T-helper 1 cell treated with Interleukin-12 subunit alpha and Interleukin-12 subunit beta and Interleukin-4 antibody, amounts not matched to agents 30 ng/mL and 1 ng/mL, for 36 hours (primary cell): ENCODE results near the gene ZNF624. TPM values are rescaled to one million over a fixed set of nuclear protein-coding genes. Genes with fewer than 3 reads are reported as not detected.

Experiments
- intact Hi-C: fragments of 100-400 bp; cut with micrococcal nuclease; formaldehyde crosslinking; loops from one replicate; pipeline ENCODE4 v1.15.1; 2024
- total RNA-seq: library from RNA; stranded (reverse); gene quantifications from 2 replicates; pipeline ENCODE4 v1.2.3, GENCODE V29; 2022

ZNF624 gene
- total RNA-seq, 1 donor from 2014 or later: 3.8 TPM

DNA sequence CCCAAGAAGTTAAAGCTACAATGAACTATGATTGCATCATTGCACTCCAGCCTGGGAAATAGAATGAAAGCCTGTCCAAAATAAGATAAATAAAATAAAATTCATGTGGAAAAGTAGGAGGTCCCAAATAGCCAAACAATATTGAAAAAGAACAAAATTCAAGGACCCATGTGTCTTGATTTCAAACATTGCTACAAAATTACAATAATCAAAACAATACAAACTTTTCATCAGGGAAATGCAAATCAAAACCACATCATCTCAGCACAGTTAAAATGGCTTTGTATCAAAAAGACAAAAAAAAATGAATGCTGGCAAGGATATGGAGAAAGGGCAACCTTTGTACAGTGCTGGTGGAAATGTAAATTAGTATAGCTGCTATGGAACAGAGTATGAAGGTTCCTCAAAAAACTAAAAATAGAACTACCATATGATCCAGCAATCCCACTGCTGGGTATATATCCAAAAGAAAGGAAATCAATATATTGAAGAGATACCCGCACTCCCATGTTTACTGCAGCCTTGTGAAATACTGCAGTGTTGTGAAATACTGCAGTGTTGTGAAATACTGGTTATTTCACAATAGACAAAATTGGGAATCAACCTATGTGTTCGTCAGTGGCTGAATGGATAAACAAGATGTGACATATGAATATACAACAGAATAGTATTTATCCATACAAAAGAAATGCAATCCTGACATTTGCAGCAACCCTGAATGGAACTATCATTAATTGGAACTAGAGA, 60.1 kb downstream of the ZNF624 start:
- intact Hi-C loops: no loop called here

DNA sequence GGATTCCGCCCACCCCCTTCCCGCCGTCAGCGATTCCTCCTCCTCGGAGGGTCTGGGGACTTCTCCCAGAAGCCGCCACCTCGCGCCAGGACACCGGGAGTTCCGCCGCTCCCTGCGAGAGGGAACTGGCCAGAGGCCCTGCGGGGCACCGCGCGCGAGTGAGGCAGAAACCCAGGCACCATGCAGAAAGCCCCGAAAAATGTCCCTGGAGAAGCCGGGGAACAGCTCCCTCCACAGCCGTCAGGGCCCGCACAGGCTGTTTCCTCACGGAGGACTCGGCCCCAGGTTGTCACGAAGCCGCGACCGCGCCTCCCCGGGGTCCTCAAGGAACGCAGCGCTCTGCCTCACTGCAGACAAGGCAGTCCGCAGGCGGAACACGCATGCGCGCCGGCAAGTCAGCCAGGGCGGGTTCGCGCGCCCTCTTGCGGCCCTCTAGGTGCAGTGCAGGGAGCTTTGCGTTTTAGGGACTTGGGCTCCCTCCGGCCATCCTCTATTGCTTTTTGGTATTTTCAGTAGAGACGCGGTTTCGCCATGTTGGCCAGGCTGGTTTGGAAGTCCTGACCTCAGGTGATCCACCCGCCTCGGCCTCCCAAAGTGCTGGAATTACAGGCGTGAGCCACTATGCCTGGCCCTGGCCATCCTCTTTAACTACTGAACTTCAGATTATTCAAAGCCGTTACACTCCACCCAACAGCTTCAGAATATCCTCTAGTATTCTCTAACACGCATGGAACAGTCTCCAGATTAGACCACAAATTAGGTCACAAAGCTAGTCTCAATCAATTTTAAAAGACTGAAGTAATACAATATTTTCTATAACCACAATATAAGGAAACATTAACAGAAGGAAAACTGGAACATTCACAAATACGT, 64.3 kb downstream of the ZNF624 start:
- intact Hi-C loops: loop anchor here (1.0 to 10.0 kb wide), 7 partner anchors 20 to 372 kb away; partner anchors contain the start of genes NCOR1, PIGL, UBB and ZNF287

DNA sequence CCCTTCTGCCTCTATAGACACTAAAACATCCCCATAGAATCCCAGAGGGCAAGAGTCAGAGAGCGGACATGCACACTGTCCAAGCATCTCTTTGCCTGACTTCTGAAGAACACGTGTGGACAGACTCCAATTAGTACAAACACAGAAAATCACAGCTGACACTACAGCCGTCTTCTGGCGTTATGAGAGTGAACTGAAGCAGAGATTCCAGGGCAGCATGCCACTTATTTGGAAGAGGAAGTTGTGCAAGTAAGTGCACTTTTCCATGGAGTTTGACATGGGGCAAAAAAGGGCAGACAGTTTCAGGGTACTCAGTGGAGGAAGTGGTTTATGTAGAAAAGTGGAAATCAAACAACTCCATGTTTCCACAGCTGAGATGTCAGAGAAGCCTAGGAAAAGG, 67.9 kb downstream of the ZNF624 start:
- intact Hi-C loops: loop anchor here (5.0 to 10.0 kb wide), 3 partner anchors 201 to 368 kb away; partner anchors contain the start of genes NCOR1, PIGL and UBB

DNA sequence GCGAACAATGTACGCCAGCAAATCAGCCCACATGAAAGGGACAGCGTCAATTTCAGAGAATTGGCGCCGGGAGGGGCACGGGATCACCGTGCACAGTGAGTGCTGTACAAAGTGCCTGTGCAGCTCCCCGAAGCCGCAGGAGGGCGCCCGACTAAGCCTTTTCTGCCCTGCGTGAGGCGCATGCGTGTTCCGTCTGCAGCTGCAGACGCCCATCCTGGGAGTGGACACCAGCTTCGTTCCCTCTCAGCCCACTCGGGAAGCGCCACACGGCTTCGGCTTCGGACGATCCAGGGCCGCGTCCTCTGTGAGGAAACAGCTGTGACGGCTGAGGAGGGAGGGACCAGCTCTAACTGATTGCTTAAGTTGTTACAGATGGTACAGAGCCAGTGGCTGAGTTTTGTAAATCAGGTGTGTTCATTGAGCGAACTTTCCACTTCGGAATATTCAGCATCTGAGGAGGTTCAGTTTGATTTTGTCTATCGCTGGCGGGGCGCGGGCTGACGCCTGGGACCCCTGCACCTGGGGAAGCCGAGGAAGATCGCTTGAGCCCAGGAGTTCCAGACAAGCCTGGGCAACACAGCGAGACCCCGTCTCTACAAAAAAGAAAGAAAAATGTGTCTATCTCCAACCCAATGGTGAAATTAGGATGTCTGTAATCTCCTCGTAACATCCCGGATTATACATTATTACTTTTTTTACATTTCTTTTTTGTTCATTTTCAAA, 69.2 kb downstream of the ZNF624 start:
- intact Hi-C loops: loop anchor here (1.0 to 10.0 kb wide), 4 partner anchors 15 to 300 kb away; partner anchors contain the start of genes UBB and ZNF287

DNA sequence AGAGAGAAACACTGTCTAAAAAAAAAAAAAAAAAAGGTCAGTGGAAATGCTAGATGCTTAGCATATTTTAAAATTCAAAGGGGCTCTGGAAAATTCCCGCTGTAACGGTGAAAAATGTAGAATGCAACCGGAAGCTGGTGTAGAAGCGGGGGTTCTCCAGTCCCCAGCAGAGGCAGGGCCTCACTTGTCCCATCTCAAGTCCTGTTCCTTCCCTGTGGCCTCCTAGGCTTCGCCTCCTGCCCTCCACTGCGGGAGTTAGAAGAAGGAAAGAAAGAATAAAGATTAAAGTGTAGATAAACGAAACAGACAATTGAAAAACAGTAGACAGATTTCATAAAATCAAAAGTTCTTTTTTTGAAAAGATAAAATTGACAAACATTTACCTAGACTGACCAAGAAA, 69.9 kb downstream of the ZNF624 start:
- intact Hi-C loops: loop anchor here (1.0 to 10.0 kb wide), 4 partner anchors 14 to 299 kb away; partner anchors contain the start of genes UBB and ZNF287

DNA sequence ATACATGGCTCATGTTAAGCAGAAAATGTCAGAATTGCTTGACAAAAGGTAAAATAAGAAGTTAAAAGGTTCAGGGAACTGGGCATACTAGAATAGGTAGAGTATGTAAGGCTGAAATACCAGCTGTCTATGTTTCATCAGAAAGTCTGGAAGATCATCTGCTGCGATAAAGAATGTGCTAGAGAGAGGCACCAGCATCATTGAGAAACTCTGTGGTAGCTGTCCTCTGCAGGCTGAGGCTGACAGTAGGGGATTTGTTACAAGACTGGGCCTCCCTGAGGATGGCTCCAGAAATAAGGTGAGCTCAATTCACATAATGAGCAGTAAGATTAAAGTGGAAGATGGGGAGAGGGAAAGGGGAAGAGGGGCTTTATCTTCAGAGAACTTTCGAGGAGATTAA, 80.2 kb downstream of the ZNF624 start:
- intact Hi-C loops: no loop called here

Other genes with a start within 250 kb of the ZNF624 start
- 138 and 159 TPM in 2 replicates for gene TRPV2, start 238.3 kb downstream of the ZNF624 start, total RNA-seq
- 1.1 and 1.3 TPM in 2 replicates for gene LRRC75A, start 161.7 kb downstream of the ZNF624 start, total RNA-seq
- 5.1 and 6.9 TPM in 2 replicates for gene ZNF287, start 84.6 kb downstream of the ZNF624 start, total RNA-seq
- gene CCDC144A, start 36.4 kb upstream of the ZNF624 start, total RNA-seq: 3.1 and 3.5 TPM in 2 replicates